Fibroblast of skin of right biceps (primary cell): ENCODE measurements around the gene NDUFV3.
A peak's percentile ranks its signal among the peaks of the same experiment; 100 is the strongest.
"Not testable (repeated sequence)": the region's sequence is repeated elsewhere in the genome, so short reads cannot be mapped to it uniquely, and the experiment has no call there.

Experiments used
- DNase-seq: peaks from one replicate; pipeline ENCODE4 v3.0.0-alpha.2; 2013

The NDUFV3 gene

GRCh38 chr21:42937960-42938605 lies 45.0 kb downstream of the NDUFV3 start:
- peak; percentile 14 for DNase-seq

- not testable (repeated sequence) for DNase-seq
These were observed 45.5 kb downstream of the NDUFV3 start for GRCh38 chr21:42938606-42938995.

- DNase-seq, result peak; percentile 98
These were observed 46.7 kb downstream of the NDUFV3 start for GRCh38 chr21:42939582-42940413.

GRCh38 chr21:42941696-42942085 lies 48.6 kb downstream of the NDUFV3 start:
- DNase-seq, result no peak

GRCh38 chr21:42942244-42942643 lies 49.1 kb downstream of the NDUFV3 start:
- no peak for DNase-seq

GRCh38 chr21:42949094-42949755 lies 56.1 kb downstream of the NDUFV3 start:
- not testable (repeated sequence) for DNase-seq

- not testable (repeated sequence) for DNase-seq
These were observed 58.1 kb downstream of the NDUFV3 start for GRCh38 chr21:42951193-42951592.

GRCh38 chr21:42956824-42957630 lies 63.9 kb downstream of the NDUFV3 start:
- no peak for DNase-seq

- not testable (repeated sequence) for DNase-seq
These were observed 65.0 kb downstream of the NDUFV3 start for GRCh38 chr21:42958122-42958521.

GRCh38 chr21:42959728-42960127 lies 66.6 kb downstream of the NDUFV3 start:
- no peak for DNase-seq

GRCh38 chr21:42962380-42963007 lies 69.4 kb downstream of the NDUFV3 start:
- DNase-seq, result no peak
